ENCODE data around the gene ARFIP1.

- TF ChIP-seq POLR2A (IDR thresholded peaks at IDR 0.05; ENCODE audit: low read length) = no peak
- no peak for TF ChIP-seq GATA1 (IDR thresholded peaks at IDR 0.05; ENCODE audit: low read depth, low read length)
These were observed 40.9 kb upstream of the ARFIP1 start for GRCh38 chr4:152738827-152739226.

Data from erythroblast (primary cell).